ENCODE measurements around the gene MAMDC2.

GRCh38 chr9:70159630-70160029 lies 116.0 kb downstream of the MAMDC2 start:
- TF ChIP-seq CTCF (IDR thresholded peaks at IDR 0.05) (no peak), POLR2A (IDR thresholded peaks at IDR 0.05) (no peak)

All from adrenal gland (tissue), 5 donors.